Karpas-422 (cell line): Measurements from ENCODE around the gene TRPV3. TPM values are rescaled to one million over a fixed set of nuclear protein-coding genes. Genes with fewer than 3 reads are reported as not detected.

ENCODE experiments used
- DNase-seq: peaks from one replicate; pipeline ENCODE4 v3.0.0-alpha.2; 2015
- H2AFZ ChIP-seq: fragments of 200-600 bp; sonication (generic); 2 replicates; pipeline ENCODE4 v1.6.1; 2014; ENCODE audit warnings: antibody characterized with exemption, low read length, mixed read lengths
- H3K27ac ChIP-seq: fragments of 200-600 bp; sonication (generic); 2 replicates; pipeline ENCODE4 v1.5.1; 2014; ENCODE audit warnings: mild to moderate bottlenecking, low read length, moderate library complexity
- H3K27me3 ChIP-seq: fragments of 200-600 bp; sonication (generic); 2 replicates; pipeline ENCODE4 v1.6.1; 2014; ENCODE audit warnings: low read length, mixed read lengths
- H3K36me3 ChIP-seq: fragments of 200-600 bp; sonication (generic); 2 replicates; pipeline ENCODE4 v1.6.1; 2014; ENCODE audit warnings: low read length, mixed read lengths; ENCODE audit not compliant: insufficient read depth
- H3K4me1 ChIP-seq: fragments of 200-600 bp; sonication (generic); 2 replicates; pipeline ENCODE4 v1.6.1; 2014; ENCODE audit warnings: mild to moderate bottlenecking, low read length, mixed read lengths
- H3K4me2 ChIP-seq: fragments of 200-600 bp; sonication (generic); 2 replicates; pipeline ENCODE4 v1.6.1; 2014; ENCODE audit warnings: low read length, low read depth, mild to moderate bottlenecking; ENCODE audit not compliant: poor library complexity, severe bottlenecking
- H3K4me3 ChIP-seq: fragments of 200-600 bp; sonication (generic); 2 replicates; pipeline ENCODE4 v1.5.1; 2014; ENCODE audit warnings: mild to moderate bottlenecking, antibody characterized with exemption, low read length, mixed read lengths
- H3K79me2 ChIP-seq: fragments of 200-600 bp; sonication (generic); 2 replicates; pipeline ENCODE4 v1.6.1; 2014; ENCODE audit warnings: mild to moderate bottlenecking, low read length, mixed read lengths
- H3K9ac ChIP-seq: fragments of 200-600 bp; sonication (generic); 2 replicates; pipeline ENCODE4 v1.6.0; 2014; ENCODE audit warnings: low read length
- H3K9me2 ChIP-seq: fragments of 200-600 bp; sonication (generic), shearing (Covaris generic); replicated peaks from 2 replicates; pipeline ENCODE4 v1.6.0; 2014; ENCODE audit warnings: mild to moderate bottlenecking, low read length, moderate library complexity; ENCODE audit not compliant: insufficient read depth
- H3K9me3 ChIP-seq: fragments of 300-700, 200-600 bp; sonication (generic); 2 replicates; pipeline ENCODE4 v1.6.1; 2014; ENCODE audit warnings: low read length, mixed read lengths
- H4K20me1 ChIP-seq: fragments of 200-600 bp; sonication (generic); 2 replicates; pipeline ENCODE4 v1.6.1; 2014; ENCODE audit warnings: mild to moderate bottlenecking, antibody characterized with exemption, low read length, low read depth; ENCODE audit not compliant: insufficient read depth
- total RNA-seq: library from RNA; depleted of rRNA; stranded (reverse); fragments of >200 nt; shearing (Covaris generic); gene quantifications from 2 replicates; pipeline ENCODE4 v1.2.3, GENCODE V29; 2014; ENCODE audit warnings: low replicate concordance

TRPV3 gene
- total RNA-seq, 1 experiment from 2014 or later: 1.4 TPM

DNA sequence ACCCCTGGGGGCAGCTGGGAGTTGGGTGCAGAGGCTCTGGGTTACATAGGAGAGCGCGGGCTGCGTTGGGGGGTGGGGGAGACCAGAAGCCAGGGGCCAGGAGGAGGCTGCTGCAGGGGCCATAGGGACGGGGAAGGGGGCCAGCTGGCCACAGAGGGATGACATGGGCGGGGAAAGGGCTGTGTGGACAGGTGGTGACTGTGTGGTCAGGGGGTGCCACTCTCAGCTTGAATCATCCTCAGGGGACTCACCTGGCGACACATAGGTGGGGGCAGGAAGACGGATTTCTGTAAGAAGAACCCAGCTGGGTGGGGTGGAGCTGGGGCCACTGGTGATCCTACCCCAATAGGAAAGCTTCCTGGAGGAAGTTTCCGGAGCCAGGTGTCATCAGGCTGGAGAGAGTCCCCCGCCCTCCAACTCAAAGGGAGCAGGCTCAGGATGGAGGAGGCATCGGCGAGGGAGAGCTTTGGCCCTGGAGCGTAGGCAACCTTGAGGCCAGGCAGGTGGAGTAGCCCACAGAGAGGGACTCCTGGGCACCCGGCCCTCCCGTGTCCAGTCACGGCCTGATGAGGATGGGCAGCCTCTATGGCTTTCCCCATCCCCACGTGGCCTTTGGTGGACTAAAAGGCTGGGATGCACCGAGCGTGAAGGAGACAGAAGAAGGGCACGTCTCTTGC is 1.2 kb downstream of the TRPV3 start:
- no peak overlapping the region for H3K27ac ChIP-seq
- H3K9me3 ChIP-seq: no peaks in the 10 kb centered on the region
- H3K79me2 ChIP-seq: no peaks in the 10 kb centered on the region
- H3K27me3 ChIP-seq: no peaks in the 10 kb centered on the region
- DNase-seq: no peak
- no peak overlapping the region for H3K9ac ChIP-seq
- H4K20me1 ChIP-seq: no peaks in the 10 kb centered on the region
- no peak overlapping the region for H2AFZ ChIP-seq
- no peaks in the 10 kb centered on the region for H3K36me3 ChIP-seq
- no peaks in the 10 kb centered on the region for H3K9me2 ChIP-seq
- H3K4me3 ChIP-seq: no peak overlapping the region
- no peak overlapping the region for H3K4me2 ChIP-seq
- peaks cover 12% of the 10 kb centered on the region; the same call in 1 of the 2 replicates for H3K4me1 ChIP-seq

DNA sequence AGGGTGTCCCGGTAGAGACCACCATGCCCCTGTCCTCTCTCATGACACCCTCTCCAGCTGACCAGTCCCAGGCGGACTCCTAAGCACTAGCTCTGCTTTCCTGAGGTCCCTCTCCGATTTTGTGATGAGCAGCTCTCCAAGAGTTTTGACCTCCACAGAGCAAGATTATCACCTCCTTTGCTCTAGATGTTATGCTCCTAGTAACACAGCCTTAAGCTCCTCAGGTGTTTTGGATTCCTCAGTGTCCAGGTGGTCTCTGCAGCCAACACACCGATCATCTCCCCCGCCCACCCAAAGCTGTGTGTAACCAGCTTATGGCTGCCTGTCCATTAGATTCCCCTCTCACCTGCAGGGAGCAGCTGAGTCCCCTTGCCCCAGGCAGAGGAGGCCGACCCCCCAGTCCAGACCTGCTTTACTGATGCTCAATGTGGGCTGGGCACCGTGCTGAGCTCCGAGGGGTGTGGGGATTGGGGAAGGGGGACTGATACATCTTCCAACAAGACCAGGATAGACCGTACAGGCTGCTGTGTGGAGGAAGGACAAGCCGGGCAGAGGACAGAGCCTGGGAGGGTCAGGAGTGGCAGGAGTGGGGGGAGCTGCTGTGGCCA is 2.3 kb downstream of the TRPV3 start:
- Histone ChIP-seq H3K27me3 (no peaks in the 10 kb centered on the region), H3K4me1 (peaks cover 12% of the 10 kb centered on the region; the same call in 1 of the 2 replicates), H3K9me3 (no peaks in the 10 kb centered on the region), H3K79me2 (no peaks in the 10 kb centered on the region), H3K4me2 (no peak overlapping the region), H3K9me2 (no peaks in the 10 kb centered on the region), H3K27ac (no peak overlapping the region), H4K20me1 (no peaks in the 10 kb centered on the region), H3K4me3 (no peak overlapping the region), H3K9ac (no peak overlapping the region), H2AFZ (no peak overlapping the region), H3K36me3 (no peaks in the 10 kb centered on the region)
- DNase-seq: no peak

DNA sequence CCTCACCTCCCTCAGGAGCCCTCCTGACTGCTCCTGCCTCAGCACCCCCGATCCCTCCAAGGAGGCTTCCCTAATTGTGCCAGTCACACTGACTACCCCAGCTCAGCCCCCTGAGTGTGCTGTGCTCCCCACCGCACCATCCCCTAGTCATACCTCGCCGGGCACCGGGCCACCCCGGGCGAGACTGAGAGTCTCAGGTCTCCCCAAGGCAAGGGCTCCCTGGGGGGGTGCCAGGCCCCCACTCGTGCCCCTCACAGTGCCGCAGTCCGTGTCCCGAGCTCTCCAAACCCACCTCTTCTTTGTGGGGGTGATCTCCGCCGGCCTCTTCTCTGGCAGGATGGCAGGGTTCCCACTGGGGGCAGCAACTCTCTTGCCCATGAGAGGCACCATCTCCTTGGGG is 3.2 kb downstream of the TRPV3 start:
- no peak for DNase-seq
- Histone ChIP-seq H3K79me2 (no peaks in the 10 kb centered on the region), H3K9me3 (no peaks in the 10 kb centered on the region), H2AFZ (no peak overlapping the region), H4K20me1 (no peaks in the 10 kb centered on the region), H3K9ac (no peak overlapping the region), H3K4me3 (no peak overlapping the region), H3K9me2 (no peaks in the 10 kb centered on the region), H3K36me3 (no peaks in the 10 kb centered on the region), H3K4me1 (peaks cover 12% of the 10 kb centered on the region; the same call in 1 of the 2 replicates), H3K27ac (no peak overlapping the region), H3K4me2 (no peak overlapping the region), H3K27me3 (no peaks in the 10 kb centered on the region)

DNA sequence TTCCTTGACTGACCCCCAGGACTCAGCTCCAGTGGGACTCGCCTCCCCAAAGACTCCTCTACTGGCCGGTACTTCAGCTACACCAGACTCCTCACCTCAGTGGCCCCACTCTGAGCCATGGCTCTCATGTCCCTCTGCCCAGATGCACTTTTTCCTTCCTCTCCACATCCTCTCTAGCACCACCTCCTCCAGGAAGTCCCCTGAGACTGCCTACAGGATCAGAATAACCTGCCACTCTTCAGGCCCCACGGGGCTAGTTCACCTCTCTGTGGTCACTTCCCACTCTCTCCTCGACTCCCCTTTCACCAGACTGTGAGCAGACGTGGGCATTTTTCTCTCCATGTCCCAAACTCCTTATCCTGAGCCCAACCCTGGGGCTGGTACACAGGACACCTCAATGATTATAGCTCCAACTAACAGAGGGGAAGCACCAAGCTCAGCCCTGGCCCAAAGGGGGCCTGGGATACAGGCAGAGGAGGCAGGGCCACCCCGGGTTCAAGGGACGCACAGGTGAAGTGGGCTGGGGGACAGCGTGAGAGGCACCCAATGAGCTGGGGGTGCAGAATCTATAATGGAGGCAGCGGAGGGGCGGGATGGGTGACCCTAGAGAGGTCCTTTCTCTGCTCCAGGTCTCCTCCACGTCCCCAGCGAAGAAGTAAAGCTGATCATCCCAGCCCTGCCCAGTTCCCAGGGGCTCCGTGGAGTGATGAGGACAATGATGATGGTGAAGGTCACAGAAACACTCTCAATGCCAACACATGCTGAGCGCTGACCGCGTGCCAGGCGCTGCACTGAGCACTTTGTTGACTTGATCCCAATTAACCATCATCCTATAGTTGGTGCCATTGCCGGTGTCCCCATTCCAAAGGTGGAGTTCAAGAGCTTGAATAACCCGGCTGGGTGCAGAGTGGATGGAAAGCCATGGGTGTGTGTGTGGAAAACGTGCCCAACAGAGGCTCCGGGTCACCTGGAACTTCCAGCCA is 3.9 kb downstream of the TRPV3 start:
- Histone ChIP-seq H2AFZ (no peak overlapping the region), H3K9ac (no peak overlapping the region), H3K27ac (no peak overlapping the region), H3K79me2 (no peaks in the 10 kb centered on the region), H3K4me2 (no peak overlapping the region), H3K36me3 (no peaks in the 10 kb centered on the region), H3K9me2 (no peaks in the 10 kb centered on the region), H4K20me1 (no peaks in the 10 kb centered on the region), H3K27me3 (no peaks in the 10 kb centered on the region), H3K9me3 (no peaks in the 10 kb centered on the region), H3K4me1 (peaks cover 12% of the 10 kb centered on the region; the same call in 1 of the 2 replicates), H3K4me3 (no peak overlapping the region)
- DNase-seq: no peak

DNA sequence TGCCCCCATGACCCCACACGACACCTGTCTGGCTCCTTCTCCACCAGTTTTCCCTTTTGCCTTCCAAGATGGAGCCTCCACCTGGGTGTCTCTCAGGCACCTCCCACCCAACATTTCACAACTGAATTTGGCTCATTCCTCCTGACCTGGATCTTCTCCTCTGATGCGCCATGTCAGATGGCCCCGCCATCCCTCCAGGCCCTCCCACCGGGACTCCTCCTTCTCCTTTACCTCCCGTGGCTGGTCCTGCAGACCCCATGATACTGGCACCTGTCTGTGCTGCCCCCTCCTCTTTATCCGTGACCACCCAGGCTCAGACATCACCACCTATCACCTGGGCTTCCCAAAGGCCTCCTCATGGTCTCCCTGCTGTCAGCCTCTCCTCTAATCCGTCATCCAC is 4.7 kb downstream of the TRPV3 start:
- no peaks in the 10 kb centered on the region for H3K27me3 ChIP-seq
- no peak overlapping the region for H3K9ac ChIP-seq

DNA sequence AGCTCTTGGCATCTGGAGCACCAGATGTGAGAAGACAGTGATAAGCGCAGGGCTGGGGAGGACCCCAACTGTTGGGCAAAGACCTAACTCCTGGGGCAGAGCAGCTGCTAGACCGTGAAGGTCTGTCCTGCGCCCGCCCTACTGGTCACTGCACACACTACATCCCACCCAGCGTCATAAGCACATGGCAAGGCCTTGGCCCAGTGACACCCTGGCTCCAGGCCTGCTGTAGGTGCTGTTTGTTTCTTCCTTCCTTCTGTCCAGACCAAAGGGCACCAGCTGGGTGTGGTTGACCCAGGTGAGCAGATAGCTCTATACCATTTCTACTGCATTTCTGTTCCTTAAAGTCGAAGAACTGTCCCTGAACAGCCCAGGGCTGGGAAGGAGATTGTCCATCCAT is 6.4 kb downstream of the TRPV3 start:
- Histone ChIP-seq H3K4me1 (no peaks in the 10 kb centered on the region), H3K4me3 (no peak overlapping the region), H3K36me3 (no peaks in the 10 kb centered on the region), H3K4me2 (no peak overlapping the region), H3K27me3 (no peaks in the 10 kb centered on the region), H3K27ac (no peak overlapping the region), H3K9ac (no peak overlapping the region), H3K9me2 (no peaks in the 10 kb centered on the region), H2AFZ (no peak overlapping the region), H4K20me1 (no peaks in the 10 kb centered on the region), H3K79me2 (no peaks in the 10 kb centered on the region), H3K9me3 (no peaks in the 10 kb centered on the region)
- no peak for DNase-seq

More for the DNA sequence above, 4.7 kb downstream of the TRPV3 start:
- Histone ChIP-seq H3K36me3 (no peaks in the 10 kb centered on the region), H3K4me2 (no peak overlapping the region), H3K4me3 (no peak overlapping the region), H3K9me2 (no peaks in the 10 kb centered on the region), H3K79me2 (no peaks in the 10 kb centered on the region), H3K27ac (no peak overlapping the region), H2AFZ (no peak overlapping the region), H4K20me1 (no peaks in the 10 kb centered on the region), H3K4me1 (peaks cover 9% of the 10 kb centered on the region; the same call in 1 of the 2 replicates), H3K9me3 (no peaks in the 10 kb centered on the region)
- DNase-seq: no peak

DNA sequence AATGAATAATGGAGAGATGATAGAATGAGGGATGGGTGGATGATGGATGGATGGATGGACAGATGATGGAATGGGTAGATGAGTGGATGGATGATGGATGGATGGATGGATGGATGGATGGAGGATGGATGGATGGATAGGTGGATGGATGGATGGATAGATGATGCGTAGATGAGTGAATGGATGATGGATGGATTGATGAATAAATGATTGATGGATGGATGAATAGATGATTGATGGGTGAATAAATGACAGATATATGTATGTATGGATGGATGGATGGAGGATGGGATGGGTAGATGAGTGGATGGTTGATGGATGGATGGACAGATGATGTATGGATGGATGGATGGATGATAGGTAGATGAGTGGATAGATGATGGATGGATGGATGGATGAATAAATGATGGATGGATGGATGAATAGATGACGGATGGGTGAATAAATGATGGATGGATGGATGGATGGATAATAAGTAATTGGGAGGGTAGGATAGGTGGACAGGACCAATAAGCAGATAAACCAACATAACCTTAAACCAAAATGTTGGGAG is 7.9 kb downstream of the TRPV3 start:
- Histone ChIP-seq H4K20me1 (no peaks in the 10 kb centered on the region), H3K9me2 (no peaks in the 10 kb centered on the region), H3K9me3 (no peaks in the 10 kb centered on the region), H2AFZ (no peak overlapping the region), H3K27ac (no peak overlapping the region), H3K36me3 (no peaks in the 10 kb centered on the region), H3K27me3 (no peaks in the 10 kb centered on the region), H3K4me3 (no peak overlapping the region), H3K79me2 (no peaks in the 10 kb centered on the region), H3K4me1 (no peaks in the 10 kb centered on the region), H3K9ac (no peak overlapping the region), H3K4me2 (no peak overlapping the region)
- no peak for DNase-seq

DNA sequence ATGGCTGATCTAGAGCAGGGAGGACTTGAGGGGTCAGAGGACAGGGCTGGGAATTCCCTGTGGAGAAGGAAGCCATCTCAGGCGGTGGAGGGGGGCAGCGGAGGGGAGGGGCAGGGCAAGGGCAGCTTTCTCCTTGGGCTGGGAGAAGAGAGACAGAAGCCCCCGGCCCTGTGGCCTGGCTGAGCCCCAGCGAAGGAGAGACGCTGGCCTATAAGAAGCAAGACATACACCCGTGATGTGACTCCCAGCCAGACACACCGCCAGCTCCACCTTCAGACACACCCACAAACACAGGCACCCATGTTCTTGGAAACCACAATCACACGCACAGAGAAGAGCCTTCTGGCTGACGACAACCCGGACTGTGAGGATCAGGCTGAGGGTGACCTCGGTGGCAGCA is 10.0 kb downstream of the TRPV3 start:
- Histone ChIP-seq H4K20me1 (no peaks in the 10 kb centered on the region), H3K36me3 (no peaks in the 10 kb centered on the region), H3K27ac (no peak overlapping the region), H3K9ac (no peak overlapping the region), H3K4me1 (no peaks in the 10 kb centered on the region), H3K4me3 (no peak overlapping the region), H3K79me2 (no peaks in the 10 kb centered on the region), H3K9me3 (no peaks in the 10 kb centered on the region), H2AFZ (no peak overlapping the region), H3K4me2 (no peak overlapping the region), H3K9me2 (no peaks in the 10 kb centered on the region), H3K27me3 (no peaks in the 10 kb centered on the region)
- no peak for DNase-seq
